GM18858 (cell line): ENCODE data around the gene DCDC2.
"Not testable (repeated sequence)": the region's sequence is repeated elsewhere in the genome, so short reads cannot be mapped to it uniquely, and the experiment has no call there.

Source experiments
- ATAC-seq: cut with Tn5 transposase; IDR thresholded peaks from one replicate; pipeline ENCODE4 v1.9.1; 2021; ENCODE audit not compliant: unreplicated experiment

DCDC2 gene

DNA sequence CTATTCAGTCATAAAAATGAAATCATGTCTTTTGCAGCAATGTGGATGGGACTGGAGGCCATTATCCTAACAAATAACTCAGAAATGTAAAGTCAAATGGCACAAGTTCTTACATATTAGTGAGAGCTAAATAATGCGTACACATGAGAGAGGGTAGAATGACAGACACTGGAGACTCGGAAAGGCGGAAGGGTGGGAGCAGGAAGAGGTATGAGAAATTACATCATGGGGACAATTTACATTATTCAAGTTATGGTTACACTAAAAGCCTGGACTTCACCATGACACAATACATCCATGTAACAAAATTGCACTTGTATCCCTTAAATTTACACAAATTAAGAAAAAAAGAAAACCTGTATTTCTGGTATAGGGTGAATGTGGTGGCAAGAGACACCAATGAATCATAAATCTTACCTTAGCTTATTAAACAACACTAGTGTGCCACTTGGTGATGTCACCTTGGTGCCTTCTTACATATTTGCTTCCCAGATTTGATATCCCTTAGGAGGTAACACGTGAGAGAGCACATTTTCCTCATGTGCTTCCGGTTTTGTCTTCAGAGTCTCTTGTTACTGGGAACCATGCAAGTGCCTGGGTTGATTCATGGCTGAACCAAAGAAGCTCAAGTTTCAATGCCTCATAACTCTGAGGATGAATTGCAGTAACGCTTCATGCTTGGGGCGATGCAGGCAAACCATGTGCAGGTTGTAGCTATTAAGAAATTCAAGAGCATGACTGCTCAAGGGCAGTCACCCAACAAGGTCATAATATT, 84.6 kb downstream of the DCDC2 start:
- no peak for ATAC-seq

DNA sequence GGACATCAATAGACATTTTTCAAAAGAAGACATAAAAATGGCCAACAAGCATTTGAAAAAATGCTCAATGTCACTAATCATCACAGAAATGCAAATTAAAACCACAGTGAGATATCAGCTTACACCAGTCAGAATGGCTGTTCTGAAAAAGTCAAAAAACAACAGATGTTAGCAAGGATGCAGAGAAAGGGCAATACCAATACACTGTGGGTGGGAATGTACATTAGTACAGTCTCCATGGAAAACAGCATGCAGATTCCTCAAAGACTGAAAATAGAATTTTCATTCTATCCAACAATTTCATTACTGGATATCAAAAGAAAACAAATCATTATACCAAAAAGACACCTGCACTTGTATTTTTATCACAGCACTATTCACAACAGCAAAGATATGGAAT, 85.3 kb downstream of the DCDC2 start:
- no peak for ATAC-seq

DNA sequence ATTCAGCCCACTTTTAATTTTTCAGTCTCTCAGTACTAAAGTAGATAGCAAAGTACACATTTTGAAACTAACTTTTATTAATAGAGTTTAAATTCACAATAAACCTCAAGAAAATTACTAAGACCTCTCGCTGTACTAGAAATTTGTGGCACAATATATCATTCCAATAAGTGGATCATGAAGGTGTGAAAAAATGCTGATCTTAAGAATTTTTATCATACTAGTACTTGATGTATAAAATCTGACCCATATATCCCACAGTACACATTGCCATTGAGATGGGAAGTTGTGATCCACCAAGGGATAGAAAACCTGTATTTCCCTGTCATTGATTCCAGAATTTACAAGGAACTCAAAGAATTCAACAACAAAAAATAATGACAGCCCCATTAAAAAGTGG, 85.7 kb downstream of the DCDC2 start:
- no peak for ATAC-seq

GRCh38 chr6:24270011-24270410, 87.8 kb downstream of the DCDC2 start:
- ATAC-seq, result no peak

DNA sequence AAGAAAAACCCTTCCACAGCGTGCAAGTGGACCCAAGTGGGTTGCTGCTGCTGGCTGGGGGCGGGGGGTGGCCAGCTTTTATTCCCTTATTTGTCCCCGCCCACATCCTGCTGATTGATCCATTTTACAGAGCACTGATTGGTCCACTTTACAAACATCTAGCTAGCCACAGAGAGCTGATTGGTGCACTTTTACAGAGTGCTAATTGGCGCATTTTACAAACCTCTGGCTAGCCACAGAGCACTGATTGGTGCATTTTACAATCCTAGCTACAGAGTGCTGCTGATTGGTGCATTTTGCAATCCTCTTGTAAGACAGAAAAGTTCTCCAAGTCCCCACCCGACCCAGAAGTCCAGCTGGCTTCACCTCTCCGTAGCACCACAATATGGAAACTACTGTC, 99.6 kb downstream of the DCDC2 start:
- ATAC-seq, result not testable (repeated sequence)

DNA sequence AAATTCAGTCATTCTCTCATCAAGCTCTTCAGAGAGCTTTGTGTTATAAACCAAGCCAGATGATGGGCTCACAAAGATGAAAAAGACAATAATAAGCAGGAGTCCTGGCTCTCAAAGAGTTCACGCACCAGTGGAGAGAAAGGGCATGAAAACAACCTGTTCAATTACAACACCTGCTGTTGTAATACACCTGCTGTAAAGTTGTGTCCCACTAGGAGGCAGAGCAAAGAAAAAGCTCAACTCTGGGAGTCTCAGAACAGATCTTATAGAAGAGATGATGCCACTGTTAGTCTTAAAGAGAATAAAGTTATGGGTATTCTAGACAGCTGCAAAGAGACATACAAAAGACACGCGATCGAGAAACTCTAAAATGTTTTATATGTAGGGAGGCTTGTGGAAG, 100.6 kb downstream of the DCDC2 start:
- ATAC-seq, result no peak

GRCh38 chr6:24255676-24256075, 102.2 kb downstream of the DCDC2 start:
- ATAC-seq, result peak; percentile 99

DNA sequence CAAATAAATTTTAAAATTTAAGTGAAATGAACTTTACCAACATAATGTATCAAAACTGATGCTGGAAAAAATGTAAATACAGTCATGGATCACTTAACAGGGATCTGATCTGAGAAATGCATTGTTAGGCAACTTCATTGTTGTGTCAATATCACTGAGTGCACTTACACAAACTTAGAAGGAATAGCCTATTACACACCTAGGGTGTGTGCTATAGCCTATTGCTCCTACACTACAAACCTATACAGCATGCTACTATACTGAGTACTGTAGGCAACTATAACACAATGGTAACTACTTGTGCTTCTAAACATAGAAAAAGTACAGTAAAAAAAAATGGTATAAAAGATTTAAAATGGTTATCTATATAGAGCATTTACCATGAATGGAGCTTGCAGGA, 104.5 kb downstream of the DCDC2 start:
- no peak for ATAC-seq

GRCh38 chr6:24252280-24252679, 105.6 kb downstream of the DCDC2 start:
- no peak for ATAC-seq

GRCh38 chr6:24251339-24251738, 106.5 kb downstream of the DCDC2 start:
- ATAC-seq, result no peak

DNA sequence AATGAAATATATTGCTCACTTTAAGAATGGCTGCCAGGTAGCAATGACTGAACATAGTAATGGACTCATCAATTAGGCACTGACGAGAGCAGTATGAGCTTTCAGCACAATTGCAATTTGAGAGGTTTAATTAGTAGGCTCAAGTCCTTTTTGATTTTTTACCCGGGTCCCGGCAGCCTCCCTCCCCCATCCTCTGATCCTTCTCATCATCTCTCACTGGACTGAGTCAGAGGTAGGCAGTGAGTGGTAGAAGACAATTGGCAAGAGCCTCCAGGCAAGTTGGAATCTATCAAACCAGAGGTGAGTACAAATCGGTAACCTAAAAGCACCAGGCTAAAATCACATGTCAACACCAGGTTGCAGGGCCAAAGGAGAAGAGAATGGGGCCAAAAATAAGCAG, 107.9 kb downstream of the DCDC2 start:
- ATAC-seq, result no peak

DNA sequence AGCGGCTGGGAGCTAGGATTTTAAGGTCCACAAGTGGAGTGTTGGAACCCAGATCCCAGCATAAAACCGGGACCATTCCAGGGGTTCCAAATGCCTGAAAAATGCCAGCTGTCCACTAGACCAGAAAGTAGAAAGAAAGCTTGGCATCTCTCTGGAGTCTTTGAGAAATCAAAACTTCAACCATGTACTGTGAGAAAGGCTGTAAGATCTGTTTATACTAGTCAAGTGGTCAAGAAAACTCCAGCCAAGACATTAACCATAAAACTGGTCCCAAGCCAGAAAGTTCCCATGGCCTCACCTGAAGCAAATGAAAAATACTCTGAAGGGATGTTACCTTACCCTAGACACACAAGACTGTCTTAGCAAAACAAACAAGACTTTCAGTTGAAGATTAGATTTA, 112.6 kb downstream of the DCDC2 start:
- no peak for ATAC-seq

- ATAC-seq, result no peak
These were observed 114.9 kb downstream of the DCDC2 start for GRCh38 chr6:24242924-24243323.

DNA sequence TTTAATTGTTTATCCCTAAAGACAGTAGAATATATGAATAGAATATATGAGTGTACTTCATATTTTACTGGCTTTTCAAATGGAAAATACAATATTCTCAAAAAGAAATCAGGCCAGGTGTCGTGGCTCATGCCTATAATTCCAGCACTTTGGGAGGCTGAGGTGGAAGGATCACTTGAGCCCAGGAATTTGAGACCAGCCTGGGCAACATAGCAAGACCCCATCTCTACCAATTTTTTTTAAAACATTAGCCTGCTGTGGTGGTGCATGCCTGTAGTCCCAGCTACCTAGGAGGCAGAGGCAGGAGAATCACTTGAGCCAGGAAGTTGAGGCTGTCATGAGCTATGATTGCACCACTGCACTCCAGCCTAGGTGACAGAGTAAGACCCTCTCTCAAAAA, 116.1 kb downstream of the DCDC2 start:
- not testable (repeated sequence) for ATAC-seq

DNA sequence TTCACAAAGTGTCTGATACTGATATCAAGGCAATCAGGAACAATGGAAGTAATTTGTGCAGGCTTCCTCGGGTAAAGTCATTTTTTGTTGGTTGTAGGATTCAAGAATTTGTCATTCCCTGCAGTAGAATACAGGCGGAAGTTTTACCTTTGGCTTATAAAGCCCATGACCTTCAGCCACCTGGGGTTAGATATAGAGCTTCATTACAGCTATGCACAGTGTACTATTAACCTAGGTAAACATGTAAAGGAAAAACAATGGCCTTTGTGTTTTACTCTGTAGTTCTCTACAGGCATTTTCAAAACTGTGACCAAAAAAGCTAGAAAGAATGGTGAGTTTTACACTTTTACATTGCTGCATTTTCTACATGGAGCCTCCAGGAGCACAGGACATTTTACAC, 116.9 kb downstream of the DCDC2 start:
- ATAC-seq, result no peak

DNA sequence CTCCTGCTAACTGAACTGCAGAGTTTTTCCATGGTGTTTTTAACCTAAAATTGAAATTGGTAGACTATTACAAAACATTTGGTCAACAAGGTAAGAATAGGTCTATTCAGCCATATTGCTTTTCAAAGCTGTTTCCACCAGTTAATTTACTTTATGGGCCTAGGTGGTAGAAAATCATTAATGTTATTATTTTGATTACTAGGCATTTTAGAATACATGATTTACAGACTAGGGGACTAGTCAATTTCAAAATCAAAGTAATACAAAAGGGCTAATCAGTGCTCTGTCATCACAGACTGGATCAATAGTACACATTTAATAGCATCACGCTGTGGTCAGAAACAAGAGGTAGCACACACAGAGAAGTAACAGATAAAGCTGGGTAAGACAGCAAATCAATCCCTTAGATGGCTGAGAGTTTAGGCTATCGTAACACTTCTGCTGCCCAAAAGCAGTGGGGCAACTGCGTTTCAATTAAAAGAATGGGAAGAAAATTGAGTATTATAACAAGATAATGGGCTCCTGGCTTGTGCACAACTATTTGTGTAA, 117.4 kb downstream of the DCDC2 start:
- ATAC-seq, result no peak

- no peak for ATAC-seq
These were observed 119.2 kb downstream of the DCDC2 start for GRCh38 chr6:24238700-24239099.

DNA sequence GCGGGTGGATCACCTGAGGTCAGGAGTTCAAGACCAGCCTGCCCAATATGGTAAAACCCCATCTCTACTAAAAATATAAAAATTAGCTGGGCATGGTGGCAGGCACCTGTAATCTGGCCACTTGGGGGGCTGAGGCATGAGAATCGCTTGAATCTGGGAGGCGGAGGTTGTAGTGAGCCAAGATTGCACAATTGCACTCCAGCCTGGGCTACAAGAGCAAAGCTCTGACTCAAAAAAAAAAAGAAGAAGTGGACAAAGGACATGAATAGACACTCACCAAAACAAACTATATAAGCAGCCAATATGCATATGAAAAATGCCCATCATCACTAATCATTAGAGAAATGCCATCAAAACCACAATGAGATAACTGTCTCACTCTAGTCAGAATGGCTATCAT, 121.1 kb downstream of the DCDC2 start:
- ATAC-seq, result not testable (repeated sequence)

DNA sequence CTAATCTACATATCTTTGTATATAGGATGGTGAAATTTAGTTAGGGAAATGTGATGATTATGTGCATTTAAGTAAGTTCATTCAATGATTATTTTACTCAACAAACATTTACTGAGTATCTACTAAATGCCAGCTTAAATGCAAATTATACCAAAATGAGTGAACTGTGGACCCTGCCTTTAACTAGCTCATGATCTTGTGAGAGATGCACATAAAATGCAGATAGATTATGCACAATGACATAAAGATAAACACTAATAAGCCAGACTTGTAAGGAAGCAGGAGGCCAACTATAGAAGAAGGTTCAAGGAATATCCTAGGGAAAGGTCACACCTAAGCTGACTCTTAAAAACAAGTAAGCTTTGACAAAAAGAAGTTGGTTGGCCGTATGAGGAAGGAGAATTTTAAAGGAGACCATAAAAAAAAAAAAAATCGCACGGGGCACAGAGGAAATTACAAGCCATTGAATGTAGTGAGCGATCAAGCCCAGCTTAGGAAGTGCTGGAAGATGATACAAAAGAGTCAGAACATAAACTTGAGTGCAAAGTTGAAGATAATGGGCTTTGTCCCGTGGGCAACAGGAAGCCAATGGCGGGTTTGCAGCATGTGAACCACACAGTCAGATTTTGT, 123.9 kb downstream of the DCDC2 start:
- ATAC-seq, result no peak

DNA sequence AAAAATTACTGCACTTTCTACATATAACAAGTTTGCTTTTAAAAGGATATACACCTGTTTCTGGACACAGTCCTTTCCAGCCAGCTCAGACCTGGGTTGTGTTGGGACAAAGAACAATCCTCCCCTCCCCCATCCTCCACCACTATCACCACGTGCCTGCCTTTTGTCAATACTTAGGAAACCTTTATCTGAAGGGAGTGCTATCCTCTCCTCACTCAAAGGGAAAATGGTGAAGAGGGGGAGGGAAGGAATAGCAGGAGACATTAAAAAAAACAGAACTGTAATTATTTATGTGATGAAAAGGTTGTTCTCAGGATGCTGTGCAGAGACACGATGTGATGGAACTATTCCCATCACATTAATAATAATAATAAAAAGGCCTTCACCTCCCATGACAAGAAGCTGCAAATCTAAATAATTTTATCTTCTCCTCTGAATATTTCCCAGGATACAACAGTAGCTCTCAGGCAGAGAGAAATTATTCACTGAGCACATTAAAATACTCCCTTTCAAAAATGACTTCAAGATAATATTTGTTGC, 126.4 kb downstream of the DCDC2 start:
- ATAC-seq, result no peak

DNA sequence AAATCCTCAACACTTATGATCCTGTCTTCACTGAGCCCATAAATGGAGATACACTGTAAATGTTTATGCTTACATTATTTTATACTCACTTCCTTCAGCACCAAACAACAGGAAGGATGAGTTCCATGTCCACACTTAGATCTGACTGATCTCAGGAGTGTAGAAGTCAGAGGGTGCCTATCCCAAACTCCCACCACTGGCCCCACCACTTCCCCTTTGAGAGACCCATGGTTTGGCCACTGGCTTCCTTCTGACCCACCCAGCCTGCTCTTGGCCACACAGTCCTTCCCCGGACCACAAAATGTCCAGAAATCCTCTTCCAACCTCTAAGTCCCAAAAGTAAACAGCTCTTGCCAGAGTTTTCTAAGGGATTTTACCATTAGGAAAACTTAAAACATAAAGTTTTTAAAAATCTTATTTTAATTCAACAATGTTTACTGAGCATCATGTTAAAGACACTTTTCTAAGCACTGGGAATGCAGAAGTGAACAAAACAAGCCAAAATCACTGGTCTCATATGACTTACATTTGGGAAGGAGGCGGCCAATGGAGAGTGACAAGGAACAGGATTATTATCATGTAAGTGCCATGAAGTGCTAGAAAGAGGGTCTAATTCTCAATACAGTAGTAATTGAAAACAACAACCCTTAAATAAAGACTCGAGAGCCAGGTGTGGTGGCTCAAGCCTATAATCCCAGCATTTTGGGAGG, 128.0 kb downstream of the DCDC2 start:
- ATAC-seq, result no peak
